OCI-LY1 (cell line): ENCODE results near the gene COG6.

Experiments used
- CTCF ChIP-seq: fragments of 200-600 bp; sonication (generic), shearing (Covaris generic); IDR thresholded peaks from 2 replicates; pipeline ENCODE4 v1.5.1; 2017; ENCODE audit warnings: mild to moderate bottlenecking, antibody characterized with exemption, low read length, moderate library complexity, mixed read lengths
- EZH2 ChIP-seq: fragments of 200-600 bp; sonication (generic), shearing (Covaris generic); IDR thresholded peaks from 2 replicates; pipeline ENCODE4 v1.8.0; 2017; ENCODE audit warnings: borderline replicate concordance, mixed run types, mild to moderate bottlenecking, antibody characterized with exemption, low read length, moderate library complexity, mixed read lengths

GRCh38 chr13:39740761-39741160, 85.3 kb downstream of the COG6 start:
- no peak for TF ChIP-seq CTCF
- no peak for TF ChIP-seq EZH2
